ENCODE results near the gene GADD45GIP1. TPM values are rescaled to one million over a fixed set of nuclear protein-coding genes. Genes with fewer than 3 reads are reported as not detected.

Gene GADD45GIP1
- total RNA-seq, 1 experiment from 2014 or later = 20.0 TPM

DNA sequence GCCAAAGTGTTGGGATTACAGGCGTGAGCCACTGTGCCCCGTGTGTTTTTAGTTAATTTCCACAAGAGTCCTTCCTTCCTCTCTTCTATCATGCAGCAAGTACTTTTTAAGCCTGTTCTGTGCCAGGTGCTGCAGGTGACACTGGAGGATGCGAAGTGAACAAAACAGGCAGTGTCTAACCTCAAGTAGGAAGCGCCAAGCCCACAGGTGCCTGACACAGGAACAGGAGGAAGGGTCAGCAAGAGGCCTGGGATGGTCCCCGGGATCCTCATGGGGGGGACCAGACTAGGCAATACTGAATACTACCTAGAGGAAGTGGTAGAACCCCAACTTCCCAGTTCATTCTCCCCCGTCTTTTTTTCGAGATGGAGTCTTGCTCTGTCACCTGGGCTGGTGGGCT, 20.4 kb downstream of the GADD45GIP1 start:
- peaks cover 64% of the 10 kb centered on the region for H3K36me3 Mint-ChIP-seq (ENCODE audit: insufficient read depth, unreplicated experiment)
- no peak overlapping the region for H3K27ac Mint-ChIP-seq (ENCODE audit: unreplicated experiment)
- intact Hi-C loops (cut with micrococcal nuclease; ENCODE audit: unreplicated experiment) = no loop called here
- TF ChIP-seq, protein P1, sequence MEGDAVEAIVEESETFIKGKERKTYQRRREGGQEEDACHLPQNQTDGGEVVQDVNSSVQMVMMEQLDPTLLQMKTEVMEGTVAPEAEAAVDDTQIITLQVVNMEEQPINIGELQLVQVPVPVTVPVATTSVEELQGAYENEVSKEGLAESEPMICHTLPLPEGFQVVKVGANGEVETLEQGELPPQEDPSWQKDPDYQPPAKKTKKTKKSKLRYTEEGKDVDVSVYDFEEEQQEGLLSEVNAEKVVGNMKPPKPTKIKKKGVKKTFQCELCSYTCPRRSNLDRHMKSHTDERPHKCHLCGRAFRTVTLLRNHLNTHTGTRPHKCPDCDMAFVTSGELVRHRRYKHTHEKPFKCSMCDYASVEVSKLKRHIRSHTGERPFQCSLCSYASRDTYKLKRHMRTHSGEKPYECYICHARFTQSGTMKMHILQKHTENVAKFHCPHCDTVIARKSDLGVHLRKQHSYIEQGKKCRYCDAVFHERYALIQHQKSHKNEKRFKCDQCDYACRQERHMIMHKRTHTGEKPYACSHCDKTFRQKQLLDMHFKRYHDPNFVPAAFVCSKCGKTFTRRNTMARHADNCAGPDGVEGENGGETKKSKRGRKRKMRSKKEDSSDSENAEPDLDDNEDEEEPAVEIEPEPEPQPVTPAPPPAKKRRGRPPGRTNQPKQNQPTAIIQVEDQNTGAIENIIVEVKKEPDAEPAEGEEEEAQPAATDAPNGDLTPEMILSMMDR (IDR thresholded peaks at IDR 0.05; ENCODE audit: unreplicated experiment) = no peak
- BruUV-seq (replicated peaks) = no TSS peak
- CTCF ChIA-PET = no interaction called here
- peaks cover 16% of the 10 kb centered on the region for H3K4me1 Mint-ChIP-seq (ENCODE audit: low read depth, unreplicated experiment)
- H3K9me3 Mint-ChIP-seq (ENCODE audit: low read depth, unreplicated experiment) = no peaks in the 10 kb centered on the region
- no peak for DNase-seq
- H3K4me3 Mint-ChIP-seq (ENCODE audit: low read depth, unreplicated experiment) = no peak overlapping the region
- H3K27me3 Mint-ChIP-seq (ENCODE audit: unreplicated experiment) = no peaks in the 10 kb centered on the region

DNA sequence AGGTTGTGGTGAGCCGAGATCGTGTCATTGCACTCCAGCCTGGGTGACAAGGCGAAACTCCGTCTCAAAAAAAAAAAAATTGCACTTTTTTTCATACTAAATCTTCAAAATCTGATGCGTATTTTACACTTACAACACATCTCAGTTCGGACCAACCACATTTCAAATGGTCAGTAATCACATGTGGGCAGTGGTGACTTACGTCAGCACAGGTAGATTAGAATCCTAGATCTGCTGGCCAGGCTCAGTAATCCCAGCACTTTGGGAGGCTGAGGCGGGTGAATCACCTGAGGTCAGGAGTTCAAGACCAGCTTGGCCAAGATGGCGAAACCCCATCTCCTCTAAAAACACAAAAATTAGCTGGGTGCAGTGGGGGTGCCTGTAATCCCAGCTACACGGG, 22.0 kb downstream of the GADD45GIP1 start:
- Mint-ChIP-seq H3K4me3 (ENCODE audit: low read depth, unreplicated experiment) (no peak overlapping the region), H3K27me3 (ENCODE audit: unreplicated experiment) (no peaks in the 10 kb centered on the region), H3K36me3 (ENCODE audit: insufficient read depth, unreplicated experiment) (peaks cover 51% of the 10 kb centered on the region), H3K9me3 (ENCODE audit: low read depth, unreplicated experiment) (no peaks in the 10 kb centered on the region), H3K27ac (ENCODE audit: unreplicated experiment) (no peak overlapping the region), H3K4me1 (ENCODE audit: low read depth, unreplicated experiment) (peaks cover 16% of the 10 kb centered on the region)
- CTCF ChIA-PET = interaction anchor here (0.7 kb wide), 1 partner anchor 212 kb away, joined by 3 read pairs; no protein-coding TSS in a partner anchor
- BruUV-seq (replicated peaks) = no TSS peak
- intact Hi-C loops (cut with micrococcal nuclease; ENCODE audit: unreplicated experiment) = no loop called here
- TF ChIP-seq, protein P1 (IDR thresholded peaks at IDR 0.05; ENCODE audit: unreplicated experiment) = no peak
- no peak for DNase-seq

DNA sequence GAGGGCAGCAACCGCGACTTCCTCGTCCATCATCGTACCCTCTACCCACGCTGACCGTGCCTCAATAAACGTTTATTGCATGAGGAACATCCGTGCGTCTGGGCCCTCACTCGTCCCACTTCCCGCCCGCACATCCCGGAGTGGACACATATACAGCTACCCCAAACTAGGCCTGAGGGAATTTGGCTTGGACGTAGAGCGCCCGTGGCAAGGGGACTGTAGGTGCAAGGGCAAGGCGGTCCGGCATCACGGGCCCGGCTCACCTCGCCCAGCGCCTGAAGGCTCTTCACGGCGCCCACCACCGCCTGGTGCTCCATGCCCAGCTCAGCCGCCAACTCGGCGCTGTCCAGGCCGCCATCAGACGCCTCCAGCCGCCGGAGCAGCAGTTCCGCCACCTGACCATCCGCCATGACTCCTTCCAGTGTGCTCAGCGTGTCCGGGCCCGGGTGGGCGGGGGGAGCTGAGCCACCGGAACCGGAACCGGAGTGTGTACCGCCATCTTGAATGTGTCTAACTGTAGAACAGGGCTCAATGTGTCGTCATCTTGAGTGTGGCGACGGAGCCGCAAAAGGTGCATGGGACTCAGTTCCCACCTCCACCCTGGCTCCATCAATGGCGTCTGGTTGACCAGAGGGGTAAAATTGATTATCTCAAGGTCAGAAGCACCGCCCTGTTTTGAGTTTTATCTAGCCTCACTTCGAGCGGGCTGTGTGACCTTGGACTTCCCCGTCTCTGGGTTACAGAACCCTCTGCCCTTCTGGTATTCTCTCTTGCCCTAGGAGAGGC, 23.5 kb downstream of the GADD45GIP1 start, which contains the start of gene FARSA:
Gene FARSA (minus strand): TSS at position 425 of the 786 bp plus-strand sequence. CDS start 15 bp downstream, at position 410.
- Mint-ChIP-seq H3K4me1 (ENCODE audit: low read depth, unreplicated experiment) (peaks cover 16% of the 10 kb centered on the region), H3K27me3 (ENCODE audit: unreplicated experiment) (no peaks in the 10 kb centered on the region), H3K36me3 (ENCODE audit: insufficient read depth, unreplicated experiment) (peaks cover 50% of the 10 kb centered on the region), H3K4me3 (ENCODE audit: low read depth, unreplicated experiment) (peak within 1 kb of the TSS; percentile 90), H3K9me3 (ENCODE audit: low read depth, unreplicated experiment) (no peaks in the 10 kb centered on the region), H3K27ac (ENCODE audit: unreplicated experiment) (peak within 1 kb of the TSS; percentile 72)
- TSS peak; percentile 64 for BruUV-seq (replicated peaks)
- TF ChIP-seq, protein P1 (IDR thresholded peaks at IDR 0.05; ENCODE audit: unreplicated experiment) = no peak
- CTCF ChIA-PET = no interaction called here
- DNase-seq = peak; percentile 74
- intact Hi-C loops (cut with micrococcal nuclease; ENCODE audit: unreplicated experiment) = no loop called here

DNA sequence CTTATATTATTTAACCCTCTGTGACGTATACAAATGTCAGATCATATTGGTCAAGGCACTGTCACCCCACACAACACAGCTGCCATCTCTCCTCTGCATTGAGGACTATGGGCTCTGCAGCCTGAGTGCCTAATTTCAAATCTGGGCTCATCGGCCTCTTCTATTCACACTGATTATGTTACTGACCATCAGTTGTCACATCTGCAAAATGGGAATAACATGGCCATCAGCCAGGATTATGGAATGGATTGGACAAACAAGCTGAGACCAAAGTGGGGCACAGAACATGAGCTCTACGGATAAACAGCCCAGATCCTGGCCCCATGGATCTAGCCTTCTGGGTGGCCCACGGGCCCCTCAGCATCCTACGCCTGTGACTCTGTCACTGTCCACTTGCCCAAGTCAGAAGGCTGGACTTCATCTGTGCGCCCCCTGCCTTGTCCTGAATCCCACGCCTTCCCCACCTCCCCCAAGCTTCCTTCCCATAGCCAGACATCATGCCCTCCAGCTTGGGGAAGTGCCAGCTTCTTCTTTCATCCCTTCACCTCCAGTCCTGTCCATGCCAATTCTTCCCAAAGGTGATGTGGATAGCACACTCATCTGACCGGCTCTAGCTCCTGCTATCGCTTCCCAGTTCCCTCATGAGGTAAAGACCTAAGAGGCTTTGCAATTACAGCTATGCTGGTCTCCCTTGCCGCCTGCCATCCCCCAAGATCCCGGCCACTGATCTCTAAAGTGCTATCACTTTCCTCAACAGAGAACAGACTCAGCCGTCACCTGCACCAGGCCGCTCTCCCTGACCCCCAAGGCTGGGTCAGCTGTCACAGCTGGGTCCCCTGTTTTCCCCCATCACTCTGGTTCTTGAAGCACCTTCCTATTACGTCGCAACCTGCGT, 24.4 kb downstream of the GADD45GIP1 start:
- CTCF ChIA-PET = interaction anchor here (0.6 to 0.7 kb wide), 2 partner anchors 10 to 175 kb away, joined by 4 to 9 read pairs; no protein-coding TSS in a partner anchor
- Mint-ChIP-seq H3K27me3 (ENCODE audit: unreplicated experiment) (no peaks in the 10 kb centered on the region), H3K27ac (ENCODE audit: unreplicated experiment) (peak overlapping the region; percentile 72), H3K4me3 (ENCODE audit: low read depth, unreplicated experiment) (peak overlapping the region; percentile 90), H3K4me1 (ENCODE audit: low read depth, unreplicated experiment) (peaks cover 15% of the 10 kb centered on the region), H3K36me3 (ENCODE audit: insufficient read depth, unreplicated experiment) (peaks cover 48% of the 10 kb centered on the region), H3K9me3 (ENCODE audit: low read depth, unreplicated experiment) (no peaks in the 10 kb centered on the region)
- TF ChIP-seq, protein P1 (IDR thresholded peaks at IDR 0.05; ENCODE audit: unreplicated experiment) = no peak
- DNase-seq = no peak
- intact Hi-C loops (cut with micrococcal nuclease; ENCODE audit: unreplicated experiment) = no loop called here
- BruUV-seq (replicated peaks) = no TSS peak
